Measurements from ENCODE around the gene MYT1. TPM values are rescaled to one million over a fixed set of nuclear protein-coding genes. Genes with fewer than 3 reads are reported as not detected.

MYT1 gene
- total RNA-seq, 4 donors from 2014 or later: 0.16 to 0.55 TPM; not detected in 2

- Histone ChIP-seq H3K27ac (no peak overlapping the region), H3K9me3 (no peaks in the 10 kb centered on the region), H3K4me3 (no peak overlapping the region), H3K4me1 (peaks cover 4 to 23% (median 17%) of the 10 kb centered on the region in 4 donors), H3K36me3 (no peaks in the 10 kb centered on the region), H3K27me3 (peaks cover 3% of the 10 kb centered on the region)
- WGBS, 2 donors (ENCODE audit: low coverage in 1 of 2): 95 to 96% methylated on average over 3 to 4 of the region's 4 CpGs
- in situ Hi-C loops (cut with MboI; ENCODE audit: low pct_ligation_motif_present in 1 of 4, low pct_unique_long_range_greater_than_20kb in 1 of 4, low sequenced_read_pairs in 3 of 4): no loop called here
- no peak for DNase-seq
- TF ChIP-seq POLR2AphosphoS5 (IDR thresholded peaks at IDR 0.05): no peak
- no peak for TF ChIP-seq POLR2A (IDR thresholded peaks at IDR 0.05)
- no peak for TF ChIP-seq EP300 (IDR thresholded peaks at IDR 0.05; ENCODE audit: low read depth)
- no peak for TF ChIP-seq CTCF (IDR thresholded peaks at IDR 0.05)
- intact Hi-C loops (cut with DNase I; ENCODE audit: low total_unique reads): no loop called here
Observed at GRCh38 chr20:64253000-64253383, 88.7 kb downstream of the MYT1 start.

GRCh38 chr20:64253443-64253842 lies 89.2 kb downstream of the MYT1 start:
- Histone ChIP-seq H3K27me3 (peaks cover 3% of the 10 kb centered on the region), H3K27ac (no peak overlapping the region), H3K9me3 (no peaks in the 10 kb centered on the region), H3K4me3 (no peak overlapping the region), H3K36me3 (no peaks in the 10 kb centered on the region), H3K4me1 (peaks cover 4 to 26% (median 17%) of the 10 kb centered on the region in 4 donors)
- intact Hi-C loops (cut with DNase I; ENCODE audit: low total_unique reads): no loop called here
- no peak for TF ChIP-seq POLR2AphosphoS5 (IDR thresholded peaks at IDR 0.05)
- TF ChIP-seq POLR2A (IDR thresholded peaks at IDR 0.05): no peak
- no peak for TF ChIP-seq EP300 (IDR thresholded peaks at IDR 0.05; ENCODE audit: low read depth)
- no peak for TF ChIP-seq CTCF (IDR thresholded peaks at IDR 0.05)
- in situ Hi-C loops (cut with MboI; ENCODE audit: low pct_ligation_motif_present in 1 of 4, low pct_unique_long_range_greater_than_20kb in 1 of 4, low sequenced_read_pairs in 3 of 4): no loop called here
- DNase-seq: no peak
- 89 to 91% methylated on average over 4 of the region's 4 CpGs for WGBS, 2 donors (ENCODE audit: low coverage in 1 of 2)

- in situ Hi-C loops (cut with MboI; ENCODE audit: low pct_ligation_motif_present in 1 of 4, low pct_unique_long_range_greater_than_20kb in 1 of 4, low sequenced_read_pairs in 3 of 4): no loop called here
- DNase-seq: no peak
- no peaks in the 10 kb centered on the region for H3K9me3 ChIP-seq
- peaks cover 4 to 26% (median 17%) of the 10 kb centered on the region in 4 donors for H3K4me1 ChIP-seq
- 90 to 100% methylated on average over 2 to 5 of the region's 5 CpGs for WGBS, 2 donors (ENCODE audit: low coverage in 1 of 2)
- intact Hi-C loops (cut with DNase I; ENCODE audit: low total_unique reads): no loop called here
- H3K4me3 ChIP-seq: no peak overlapping the region
- no peaks in the 10 kb centered on the region for H3K36me3 ChIP-seq
- no peak overlapping the region for H3K27ac ChIP-seq
- TF ChIP-seq POLR2A (IDR thresholded peaks at IDR 0.05): no peak
- no peak for TF ChIP-seq CTCF (IDR thresholded peaks at IDR 0.05)
- TF ChIP-seq EP300 (IDR thresholded peaks at IDR 0.05; ENCODE audit: low read depth): no peak
- no peak for TF ChIP-seq POLR2AphosphoS5 (IDR thresholded peaks at IDR 0.05)
- no peaks in the 10 kb centered on the region for H3K27me3 ChIP-seq
Observed at GRCh38 chr20:64254156-64254555, 89.9 kb downstream of the MYT1 start.

- Histone ChIP-seq H3K9me3 (no peaks in the 10 kb centered on the region), H3K4me1 (peaks cover 4 to 26% (median 17%) of the 10 kb centered on the region in 4 donors), H3K4me3 (peak overlapping the region; percentile 42 to 89 (median 82)), H3K27ac (peak overlapping the region; percentile 85 to 95 (median 91)), H3K27me3 (no peaks in the 10 kb centered on the region), H3K36me3 (no peaks in the 10 kb centered on the region)
- in situ Hi-C loops (cut with MboI; ENCODE audit: low pct_ligation_motif_present in 1 of 4, low pct_unique_long_range_greater_than_20kb in 1 of 4, low sequenced_read_pairs in 3 of 4): no loop called here
- WGBS, 2 donors (ENCODE audit: low coverage in 1 of 2): 78 to 96% methylated on average over 12 to 28 of the region's 28 CpGs
- DNase-seq: no peak
- intact Hi-C loops (cut with DNase I; ENCODE audit: low total_unique reads): no loop called here
- no peak for TF ChIP-seq POLR2AphosphoS5 (IDR thresholded peaks at IDR 0.05)
- TF ChIP-seq EP300 (IDR thresholded peaks at IDR 0.05; ENCODE audit: low read depth): no peak
- TF ChIP-seq CTCF (IDR thresholded peaks at IDR 0.05): no peak
- no peak for TF ChIP-seq POLR2A (IDR thresholded peaks at IDR 0.05)
Observed at GRCh38 chr20:64254571-64255360, 90.5 kb downstream of the MYT1 start.
